WTC11 (cell line): ENCODE results near the gene ITSN1.

Experiments
- TEAD1 ChIP-seq: sonication (generic); formaldehyde crosslinking; IDR thresholded peaks from 2 replicates; pipeline ENCODE4 v1.8.0; 2022; ENCODE audit warnings: mild to moderate bottlenecking, missing genetic modification reagents
- ZBTB21 ChIP-seq: sonication (generic); formaldehyde crosslinking; IDR thresholded peaks from 2 replicates; pipeline ENCODE4 v1.8.1; 2023; ENCODE audit warnings: mild to moderate bottlenecking, missing genetic modification reagents, borderline replicate concordance
- TF ChIP-seq, protein P1 (sequence below): fragments of 200-600 bp; IDR thresholded peaks from 2 replicates; pipeline ENCODE4 v1.8.0; 2022; ENCODE audit warnings: antibody characterized with exemption
- TF ChIP-seq, protein P2 (sequence below): sonication (generic); formaldehyde crosslinking; IDR thresholded peaks from 2 replicates; pipeline ENCODE4 v1.8.0; 2022; ENCODE audit warnings: mild to moderate bottlenecking, missing genetic modification reagents
- TF ChIP-seq, protein P3 (sequence below): sonication (generic); formaldehyde crosslinking; IDR thresholded peaks from 2 replicates; pipeline ENCODE4 v1.8.1; 2022; ENCODE audit warnings: mild to moderate bottlenecking, missing genetic modification reagents, moderate library complexity, borderline replicate concordance

DNA sequence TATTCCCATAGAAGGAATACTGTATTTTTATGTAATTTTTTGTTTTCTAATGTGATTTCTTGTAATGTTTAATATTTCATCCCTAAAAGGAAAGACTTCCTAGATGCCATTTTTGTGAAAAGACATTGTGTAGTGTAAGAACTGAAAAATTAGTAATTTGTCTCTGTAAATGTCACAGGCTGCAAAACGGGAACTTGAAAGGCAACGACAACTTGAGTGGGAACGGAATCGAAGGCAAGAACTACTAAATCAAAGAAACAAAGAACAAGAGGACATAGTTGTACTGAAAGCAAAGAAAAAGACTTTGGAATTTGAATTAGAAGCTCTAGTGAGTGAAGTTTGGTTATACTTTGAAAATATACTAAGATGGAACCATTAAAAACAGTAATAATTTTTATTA, 132.2 kb downstream of the ITSN1 start:
- TF ChIP-seq, protein P1, sequence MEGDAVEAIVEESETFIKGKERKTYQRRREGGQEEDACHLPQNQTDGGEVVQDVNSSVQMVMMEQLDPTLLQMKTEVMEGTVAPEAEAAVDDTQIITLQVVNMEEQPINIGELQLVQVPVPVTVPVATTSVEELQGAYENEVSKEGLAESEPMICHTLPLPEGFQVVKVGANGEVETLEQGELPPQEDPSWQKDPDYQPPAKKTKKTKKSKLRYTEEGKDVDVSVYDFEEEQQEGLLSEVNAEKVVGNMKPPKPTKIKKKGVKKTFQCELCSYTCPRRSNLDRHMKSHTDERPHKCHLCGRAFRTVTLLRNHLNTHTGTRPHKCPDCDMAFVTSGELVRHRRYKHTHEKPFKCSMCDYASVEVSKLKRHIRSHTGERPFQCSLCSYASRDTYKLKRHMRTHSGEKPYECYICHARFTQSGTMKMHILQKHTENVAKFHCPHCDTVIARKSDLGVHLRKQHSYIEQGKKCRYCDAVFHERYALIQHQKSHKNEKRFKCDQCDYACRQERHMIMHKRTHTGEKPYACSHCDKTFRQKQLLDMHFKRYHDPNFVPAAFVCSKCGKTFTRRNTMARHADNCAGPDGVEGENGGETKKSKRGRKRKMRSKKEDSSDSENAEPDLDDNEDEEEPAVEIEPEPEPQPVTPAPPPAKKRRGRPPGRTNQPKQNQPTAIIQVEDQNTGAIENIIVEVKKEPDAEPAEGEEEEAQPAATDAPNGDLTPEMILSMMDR, result no peak
- TF ChIP-seq TEAD1 (CRISPR knock-in tag), result no peak
- TF ChIP-seq, protein P2, sequence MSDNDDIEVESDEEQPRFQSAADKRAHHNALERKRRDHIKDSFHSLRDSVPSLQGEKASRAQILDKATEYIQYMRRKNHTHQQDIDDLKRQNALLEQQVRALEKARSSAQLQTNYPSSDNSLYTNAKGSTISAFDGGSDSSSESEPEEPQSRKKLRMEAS, result no peak
- TF ChIP-seq, protein P3, sequence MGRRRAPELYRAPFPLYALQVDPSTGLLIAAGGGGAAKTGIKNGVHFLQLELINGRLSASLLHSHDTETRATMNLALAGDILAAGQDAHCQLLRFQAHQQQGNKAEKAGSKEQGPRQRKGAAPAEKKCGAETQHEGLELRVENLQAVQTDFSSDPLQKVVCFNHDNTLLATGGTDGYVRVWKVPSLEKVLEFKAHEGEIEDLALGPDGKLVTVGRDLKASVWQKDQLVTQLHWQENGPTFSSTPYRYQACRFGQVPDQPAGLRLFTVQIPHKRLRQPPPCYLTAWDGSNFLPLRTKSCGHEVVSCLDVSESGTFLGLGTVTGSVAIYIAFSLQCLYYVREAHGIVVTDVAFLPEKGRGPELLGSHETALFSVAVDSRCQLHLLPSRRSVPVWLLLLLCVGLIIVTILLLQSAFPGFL (CRISPR knock-in tag), result no peak
- TF ChIP-seq ZBTB21 (CRISPR knock-in tag), result no peak
